A673 (cell line): Measurements from ENCODE around the gene TEX19. TPM values are rescaled to one million over a fixed set of nuclear protein-coding genes. Genes with fewer than 3 reads are reported as not detected.

ENCODE experiments used
- BruUV-seq: library from RNA; stranded (reverse); fragments of 400-500 nt; replicated peaks from 2 replicates; lab custom pipeline; 2021; lab: Mats Ljungman, UMichigan
- CTCF ChIA-PET: fragments of 300-600 bp; sonication (Branson Sonifier 250); formaldehyde crosslinking; loops from one replicate; lab custom pipeline; 2022; ENCODE audit warnings: antibody characterized with exemption; lab: Charles Lee
- POLR2A ChIA-PET: fragments of 300-600 bp; sonication (Branson Sonifier 250); formaldehyde crosslinking; loops from one replicate; lab custom pipeline; 2022; ENCODE audit warnings: antibody characterized with exemption; ENCODE audit not compliant: low non-redundant PET; lab: Charles Lee
- DNase-seq: peaks from one replicate; pipeline ENCODE4 v3.0.0-alpha.2; 2015; ENCODE audit warnings: low spot score
- H3K27ac ChIP-seq: fragments of 200-600 bp; sonication (generic); 2 replicates; pipeline ENCODE4 v1.5.1; 2016; ENCODE audit warnings: mixed run types, low read depth, mild to moderate bottlenecking, mixed read lengths, antibody characterized with exemption, low read length; ENCODE audit not compliant: poor library complexity, severe bottlenecking
- H3K27me3 ChIP-seq: fragments of 200-600 bp; sonication (generic); replicated peaks from 2 replicates; pipeline ENCODE4 v1.6.1; 2017; ENCODE audit warnings: mixed run types, low read depth, mild to moderate bottlenecking, mixed read lengths, antibody characterized with exemption, low read length; ENCODE audit not compliant: insufficient read depth, poor library complexity
- H3K36me3 ChIP-seq: fragments of 200-600 bp; sonication (generic); 2 replicates; pipeline ENCODE4 v1.6.1; 2016; ENCODE audit warnings: mixed run types, mild to moderate bottlenecking, mixed read lengths, antibody characterized with exemption, low read length; ENCODE audit not compliant: insufficient read depth, poor library complexity, severe bottlenecking
- H3K4me1 ChIP-seq: fragments of 200-600 bp; sonication (generic); 2 replicates; pipeline ENCODE4 v1.6.1; 2017; ENCODE audit warnings: mixed run types, mild to moderate bottlenecking, mixed read lengths, antibody characterized with exemption, low read length; ENCODE audit not compliant: insufficient read depth, poor library complexity, severe bottlenecking
- H3K4me3 ChIP-seq: fragments of 200-600 bp; sonication (generic); 2 replicates; pipeline ENCODE4 v1.5.1; 2016; ENCODE audit warnings: low read depth, mixed run types, mild to moderate bottlenecking, mixed read lengths, low read length; ENCODE audit not compliant: poor library complexity, severe bottlenecking
- H3K9me3 ChIP-seq: fragments of 200-600 bp; sonication (generic); 2 replicates; pipeline ENCODE4 v1.6.1; 2016; ENCODE audit warnings: mixed run types, low read depth, mild to moderate bottlenecking, mixed read lengths, antibody characterized with exemption, low read length; ENCODE audit not compliant: poor library complexity, severe bottlenecking
- EZH2 ChIP-seq: fragments of 200-600 bp; sonication (generic); IDR thresholded peaks from 2 replicates; pipeline ENCODE4 v1.6.1; 2017; ENCODE audit warnings: borderline replicate concordance, low read depth, mild to moderate bottlenecking, mixed read lengths, antibody characterized with exemption, low read length; ENCODE audit not compliant: poor library complexity, severe bottlenecking
- intact Hi-C: fragments of 100-400 bp; cut with micrococcal nuclease; formaldehyde crosslinking; loops from one replicate; pipeline ENCODE4 v1.10.0; 2022; ENCODE audit not compliant: unreplicated experiment
- total RNA-seq: library from RNA; stranded (reverse); gene quantifications from 2 replicates; pipeline ENCODE4 v1.2.3, GENCODE V29; 2021
- TF ChIP-seq, protein P1 (sequence below): fragments of 300-800, 200-600 bp; sonication (generic); conservative IDR thresholded peaks from 2 replicates; pipeline ENCODE4 v1.5.1; 2017; ENCODE audit warnings: low read depth, mild to moderate bottlenecking, antibody characterized with exemption, low read length, moderate library complexity, mixed read lengths

TEX19 gene
- total RNA-seq, 1 experiment from 2014 or later = 0.39 TPM

DNA sequence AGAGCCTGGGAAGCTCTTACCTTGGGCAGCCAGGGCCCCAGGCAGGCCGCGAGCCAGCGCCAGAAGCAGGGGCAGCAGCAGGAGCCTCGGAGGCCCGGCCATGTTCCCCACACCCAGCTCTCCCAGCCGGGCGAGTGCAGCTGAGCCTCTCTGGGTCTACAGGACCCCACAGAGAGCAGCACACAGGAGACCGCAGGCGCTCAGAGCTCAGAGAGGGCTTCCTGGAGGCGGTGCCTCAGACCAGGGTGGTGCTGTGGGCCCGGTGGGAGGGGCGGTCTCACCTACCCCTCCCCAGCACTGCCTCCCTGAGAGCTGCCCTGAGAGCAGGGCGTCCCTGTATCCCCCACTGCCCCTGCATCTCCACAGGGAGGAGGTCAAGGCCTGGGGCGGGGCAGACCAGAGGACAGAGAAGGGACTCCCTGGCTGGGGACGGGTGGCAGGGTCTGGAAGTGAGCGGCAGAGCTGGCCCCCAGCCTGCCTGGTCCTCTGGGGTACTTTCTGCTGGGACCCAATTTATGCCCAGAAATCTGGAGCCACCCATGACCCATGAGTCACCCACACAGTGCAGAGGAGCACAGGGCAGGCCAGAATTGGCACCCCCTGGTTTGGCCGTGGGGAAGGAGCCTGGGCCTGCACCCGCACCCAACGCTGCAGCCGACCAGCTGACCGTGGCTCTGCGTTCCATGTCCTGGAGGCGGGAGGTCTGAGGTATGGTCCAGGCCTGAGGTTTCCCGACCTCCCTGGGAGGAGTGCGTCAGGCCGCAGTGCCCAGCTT lies 41.5 kb upstream of the TEX19 start, which contains the start of gene CD7:
Gene CD7 (minus strand): TSS at position 215 of the 775 bp plus-strand sequence. CDS start 113 bp downstream, at position 102.
- no peaks in the 10 kb centered on the region for H3K36me3 ChIP-seq
- POLR2A ChIA-PET = no interaction called here
- TF ChIP-seq, protein P1, sequence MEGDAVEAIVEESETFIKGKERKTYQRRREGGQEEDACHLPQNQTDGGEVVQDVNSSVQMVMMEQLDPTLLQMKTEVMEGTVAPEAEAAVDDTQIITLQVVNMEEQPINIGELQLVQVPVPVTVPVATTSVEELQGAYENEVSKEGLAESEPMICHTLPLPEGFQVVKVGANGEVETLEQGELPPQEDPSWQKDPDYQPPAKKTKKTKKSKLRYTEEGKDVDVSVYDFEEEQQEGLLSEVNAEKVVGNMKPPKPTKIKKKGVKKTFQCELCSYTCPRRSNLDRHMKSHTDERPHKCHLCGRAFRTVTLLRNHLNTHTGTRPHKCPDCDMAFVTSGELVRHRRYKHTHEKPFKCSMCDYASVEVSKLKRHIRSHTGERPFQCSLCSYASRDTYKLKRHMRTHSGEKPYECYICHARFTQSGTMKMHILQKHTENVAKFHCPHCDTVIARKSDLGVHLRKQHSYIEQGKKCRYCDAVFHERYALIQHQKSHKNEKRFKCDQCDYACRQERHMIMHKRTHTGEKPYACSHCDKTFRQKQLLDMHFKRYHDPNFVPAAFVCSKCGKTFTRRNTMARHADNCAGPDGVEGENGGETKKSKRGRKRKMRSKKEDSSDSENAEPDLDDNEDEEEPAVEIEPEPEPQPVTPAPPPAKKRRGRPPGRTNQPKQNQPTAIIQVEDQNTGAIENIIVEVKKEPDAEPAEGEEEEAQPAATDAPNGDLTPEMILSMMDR = no peak
- TF ChIP-seq EZH2 = no peak
- DNase-seq = no peak
- intact Hi-C loops = no loop called here
- H3K4me3 ChIP-seq = no peak within 1 kb of the TSS
- H3K27ac ChIP-seq = no peak within 1 kb of the TSS
- no peaks in the 10 kb centered on the region for H3K27me3 ChIP-seq
- H3K4me1 ChIP-seq = no peaks in the 10 kb centered on the region
- no peaks in the 10 kb centered on the region for H3K9me3 ChIP-seq
- CTCF ChIA-PET = no interaction called here
- no TSS peak for BruUV-seq

GRCh38 chr17:82318169-82318498 lies 40.9 kb upstream of the TEX19 start:
- TF ChIP-seq, protein P1 = no peak
- no peak for TF ChIP-seq EZH2
- Histone ChIP-seq H3K36me3 (no peaks in the 10 kb centered on the region), H3K9me3 (no peaks in the 10 kb centered on the region), H3K4me3 (no peak overlapping the region), H3K27ac (no peak overlapping the region), H3K4me1 (no peaks in the 10 kb centered on the region), H3K27me3 (no peaks in the 10 kb centered on the region)
- POLR2A ChIA-PET = no interaction called here
- no TSS peak for BruUV-seq
- DNase-seq = no peak
- intact Hi-C loops = no loop called here
- CTCF ChIA-PET = no interaction called here

- H3K4me1 ChIP-seq = no peaks in the 10 kb centered on the region
- POLR2A ChIA-PET = no interaction called here
- intact Hi-C loops = no loop called here
- TF ChIP-seq, protein P1 = no peak
- TF ChIP-seq EZH2 = no peak
- CTCF ChIA-PET = no interaction called here
- no peaks in the 10 kb centered on the region for H3K36me3 ChIP-seq
- DNase-seq = no peak
- H3K4me3 ChIP-seq = no peak overlapping the region
- no peaks in the 10 kb centered on the region for H3K27me3 ChIP-seq
- no TSS peak for BruUV-seq
- H3K9me3 ChIP-seq = no peaks in the 10 kb centered on the region
- H3K27ac ChIP-seq = no peak overlapping the region
Observed at GRCh38 chr17:82318772-82319606, 40.1 kb upstream of the TEX19 start.
